HG03520 (cell line): ENCODE measurements around the gene SDK2.
"Not testable (repeated sequence)": the region's sequence is repeated elsewhere in the genome, so short reads cannot be mapped to it uniquely, and the experiment has no call there.

Experiments used
- ATAC-seq: cut with Tn5 transposase; IDR thresholded peaks from one replicate; pipeline ENCODE4 v1.9.1; 2021; ENCODE audit warnings: mild to moderate bottlenecking, moderate library complexity; ENCODE audit not compliant: unreplicated experiment

SDK2 gene

GRCh38 chr17:73309727-73310596, 334.3 kb downstream of the SDK2 start:
- no peak for ATAC-seq

- ATAC-seq, result not testable (repeated sequence)
These were observed 335.3 kb downstream of the SDK2 start for GRCh38 chr17:73308959-73309358.

GRCh38 chr17:73308017-73308823, 336.0 kb downstream of the SDK2 start:
- ATAC-seq, result no peak

- no peak for ATAC-seq
These were observed 337.1 kb downstream of the SDK2 start for GRCh38 chr17:73307130-73307529.

GRCh38 chr17:73305845-73306836, 338.1 kb downstream of the SDK2 start:
- ATAC-seq, result no peak

- ATAC-seq, result no peak
These were observed 339.1 kb downstream of the SDK2 start for GRCh38 chr17:73304971-73305812.

- ATAC-seq, result no peak
These were observed 339.8 kb downstream of the SDK2 start for GRCh38 chr17:73304438-73304837.

GRCh38 chr17:73302189-73302588, 342.1 kb downstream of the SDK2 start:
- ATAC-seq, result no peak

- no peak for ATAC-seq
These were observed 342.9 kb downstream of the SDK2 start for GRCh38 chr17:73301369-73301768.

GRCh38 chr17:73300392-73300791, 343.9 kb downstream of the SDK2 start:
- no peak for ATAC-seq

GRCh38 chr17:73297934-73298861, 346.0 kb downstream of the SDK2 start:
- ATAC-seq, result no peak

- no peak for ATAC-seq
These were observed 350.7 kb downstream of the SDK2 start for GRCh38 chr17:73293480-73293911.

GRCh38 chr17:73293031-73293430, 351.2 kb downstream of the SDK2 start:
- ATAC-seq, result no peak

GRCh38 chr17:73292031-73292531, 352.2 kb downstream of the SDK2 start:
- ATAC-seq, result no peak

- ATAC-seq, result peak; percentile 72
These were observed 352.9 kb downstream of the SDK2 start for GRCh38 chr17:73291260-73291801.

GRCh38 chr17:73290399-73291259, 353.6 kb downstream of the SDK2 start:
- ATAC-seq, result peak; percentile 37

GRCh38 chr17:73289549-73290254, 354.5 kb downstream of the SDK2 start:
- no peak for ATAC-seq
